GM12872 (cell line): ENCODE results near the gene SPATA33.

Source experiments
- TF ChIP-seq, protein P1 (sequence below): IDR thresholded peaks from 3 replicates; pipeline ENCODE4 v1.5.1; 2011; ENCODE audit warnings: low read depth, mild to moderate bottlenecking, low read length, moderate library complexity; ENCODE audit not compliant: insufficient read depth

Gene SPATA33

DNA sequence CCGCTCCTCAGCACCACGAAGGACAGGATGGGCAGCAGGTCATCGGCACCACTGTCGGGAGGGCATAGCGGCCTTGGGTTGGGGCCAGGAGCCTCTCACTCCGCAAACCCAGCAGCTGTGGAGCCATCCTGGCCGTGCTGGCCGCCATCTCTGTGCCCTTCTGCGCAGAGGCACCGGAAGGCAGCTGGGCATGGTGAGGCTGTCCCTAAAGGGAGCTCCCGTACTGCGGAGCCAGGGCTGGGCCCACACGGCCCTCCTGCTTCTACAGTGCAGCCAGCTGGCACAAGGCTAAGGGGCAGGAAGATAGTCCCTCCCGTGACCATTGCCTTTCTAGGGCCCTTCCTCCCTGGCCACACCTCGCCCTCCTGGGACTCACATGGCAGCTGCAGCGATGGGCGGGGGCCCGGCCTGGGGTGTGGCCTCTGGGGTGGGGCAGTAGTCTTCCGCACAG, 50.9 kb downstream of the SPATA33 start:
- TF ChIP-seq, protein P1, sequence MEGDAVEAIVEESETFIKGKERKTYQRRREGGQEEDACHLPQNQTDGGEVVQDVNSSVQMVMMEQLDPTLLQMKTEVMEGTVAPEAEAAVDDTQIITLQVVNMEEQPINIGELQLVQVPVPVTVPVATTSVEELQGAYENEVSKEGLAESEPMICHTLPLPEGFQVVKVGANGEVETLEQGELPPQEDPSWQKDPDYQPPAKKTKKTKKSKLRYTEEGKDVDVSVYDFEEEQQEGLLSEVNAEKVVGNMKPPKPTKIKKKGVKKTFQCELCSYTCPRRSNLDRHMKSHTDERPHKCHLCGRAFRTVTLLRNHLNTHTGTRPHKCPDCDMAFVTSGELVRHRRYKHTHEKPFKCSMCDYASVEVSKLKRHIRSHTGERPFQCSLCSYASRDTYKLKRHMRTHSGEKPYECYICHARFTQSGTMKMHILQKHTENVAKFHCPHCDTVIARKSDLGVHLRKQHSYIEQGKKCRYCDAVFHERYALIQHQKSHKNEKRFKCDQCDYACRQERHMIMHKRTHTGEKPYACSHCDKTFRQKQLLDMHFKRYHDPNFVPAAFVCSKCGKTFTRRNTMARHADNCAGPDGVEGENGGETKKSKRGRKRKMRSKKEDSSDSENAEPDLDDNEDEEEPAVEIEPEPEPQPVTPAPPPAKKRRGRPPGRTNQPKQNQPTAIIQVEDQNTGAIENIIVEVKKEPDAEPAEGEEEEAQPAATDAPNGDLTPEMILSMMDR = no peak

DNA sequence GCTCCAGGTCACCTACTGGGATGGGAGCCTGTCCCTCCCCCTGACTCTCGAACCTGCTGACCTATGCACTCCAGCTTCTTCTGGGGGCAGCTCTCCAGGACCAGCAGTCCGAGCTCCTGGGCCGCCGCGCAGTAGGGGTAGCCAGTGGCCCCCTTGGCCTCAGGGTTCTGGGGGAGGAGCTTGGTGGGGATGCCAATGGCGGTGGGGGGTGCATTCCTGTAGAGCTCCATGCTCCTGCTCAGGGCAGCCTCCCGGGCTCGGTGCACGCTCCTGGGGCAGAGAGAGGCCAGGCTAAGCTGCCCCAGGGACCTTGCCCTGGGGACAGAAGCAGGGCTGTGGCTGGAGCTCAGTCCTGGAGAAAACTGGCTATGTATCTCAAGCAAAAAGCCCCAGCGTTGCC, 51.5 kb downstream of the SPATA33 start:
- TF ChIP-seq, protein P1 = no peak

DNA sequence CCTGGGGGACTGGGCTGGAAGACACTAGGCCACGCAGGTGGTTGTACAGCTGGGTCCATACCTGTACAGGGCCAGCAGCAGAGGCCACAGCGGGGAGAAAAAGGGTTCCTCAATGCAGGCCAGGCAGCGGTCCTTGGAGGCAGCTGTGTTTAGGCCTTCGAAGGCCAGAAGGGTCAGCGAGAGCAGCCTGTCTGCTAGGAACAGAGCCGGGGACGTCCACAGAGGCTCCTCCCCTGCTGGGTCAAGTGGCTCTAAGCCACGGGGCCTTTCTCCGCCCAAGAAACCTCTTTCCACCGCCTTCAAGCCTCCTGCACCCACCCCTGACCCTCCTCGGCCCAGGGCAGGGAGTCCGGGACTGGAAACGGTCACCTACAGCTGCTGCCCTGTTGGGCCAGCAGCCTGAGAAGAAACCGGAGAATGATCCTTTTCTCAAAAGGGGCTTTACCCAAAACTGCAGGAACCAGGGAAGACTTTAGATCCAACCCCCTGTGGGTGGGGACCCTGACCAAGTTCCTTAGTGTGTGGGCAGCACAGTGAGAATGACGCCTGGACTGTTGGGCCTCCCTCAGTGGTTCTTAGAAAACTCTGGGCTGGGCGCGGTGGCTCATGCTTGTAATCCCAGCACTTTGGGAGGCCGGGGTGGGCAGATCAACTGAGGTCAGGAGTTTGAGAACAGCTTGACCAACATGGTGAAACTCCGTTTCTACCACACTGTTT, 52.2 kb downstream of the SPATA33 start:
- TF ChIP-seq, protein P1 = no peak

DNA sequence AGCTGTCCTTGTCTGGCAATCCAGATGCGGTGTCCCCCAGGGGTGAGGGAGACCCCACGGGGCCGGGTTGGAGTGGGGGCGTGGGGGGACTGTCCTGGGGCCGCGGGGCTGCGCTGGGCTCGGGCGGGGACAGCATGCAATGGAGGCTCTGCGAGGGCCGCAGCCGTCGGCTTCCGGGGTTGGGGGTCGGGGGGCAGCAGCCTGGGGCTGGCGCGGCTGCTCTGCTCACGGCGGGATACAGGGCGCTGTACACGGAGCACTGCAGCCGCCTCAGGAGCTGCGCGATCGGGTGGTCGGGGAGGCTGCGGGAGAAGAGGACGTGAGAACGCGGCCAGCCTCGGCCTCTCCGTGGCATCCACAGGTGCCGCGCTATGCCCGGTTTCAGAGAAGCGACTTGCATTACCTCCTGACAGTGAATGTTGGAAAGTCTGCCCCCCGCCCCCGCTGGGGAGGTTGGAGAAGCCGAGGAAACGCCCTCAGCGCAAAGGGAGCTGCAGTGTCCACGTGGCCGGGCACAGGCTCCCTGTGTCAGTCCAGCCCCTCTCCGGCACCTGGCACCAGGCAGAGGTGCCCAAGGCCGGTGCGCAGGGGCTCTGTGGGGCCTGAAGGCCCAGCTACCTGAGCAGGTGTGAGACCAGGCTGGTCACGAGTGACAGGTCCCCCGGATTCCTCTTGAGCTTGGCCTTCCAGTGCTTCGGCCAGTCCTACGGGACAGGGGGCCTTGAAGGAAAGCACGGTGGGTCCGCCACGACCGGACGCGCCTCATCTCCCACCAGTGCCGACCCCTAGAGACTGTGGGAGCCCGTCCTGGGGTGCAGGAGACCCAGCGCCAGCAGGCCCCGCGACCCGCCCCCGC, 53.3 kb downstream of the SPATA33 start:
- TF ChIP-seq, protein P1 = no peak

DNA sequence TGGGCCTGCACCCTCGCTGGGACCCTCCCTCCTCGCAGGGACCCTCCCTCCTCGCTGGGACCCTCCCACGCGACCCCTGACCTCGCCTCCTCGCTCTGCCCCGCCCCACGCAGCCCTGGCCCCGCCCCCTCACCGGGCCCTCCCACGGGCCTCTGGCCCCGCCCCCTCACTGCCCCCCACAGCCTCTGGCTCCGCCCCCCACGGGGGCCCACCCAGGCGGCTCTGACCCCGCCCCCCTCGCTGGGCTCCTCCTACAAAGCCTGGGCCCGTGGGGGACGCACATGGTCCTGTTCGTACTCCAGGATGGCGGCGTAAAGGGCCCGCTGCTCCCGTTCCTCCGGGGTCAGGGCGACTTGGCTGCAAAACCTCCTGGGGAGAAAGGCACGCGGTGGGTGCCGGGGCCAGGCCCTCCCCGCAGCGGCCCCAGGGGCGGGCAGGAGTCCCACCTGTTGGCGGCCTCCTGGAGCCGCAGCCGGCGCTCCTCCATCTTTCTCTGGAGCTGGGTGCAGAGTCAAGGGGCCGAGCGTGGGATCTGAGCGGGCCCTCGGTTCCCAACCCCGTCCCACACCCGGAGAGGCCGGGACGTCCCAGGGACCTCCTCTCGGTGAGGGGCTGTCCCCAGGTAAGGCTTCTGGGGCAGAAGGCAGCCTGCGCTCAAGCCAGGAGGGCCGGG, 54.1 kb downstream of the SPATA33 start:
- TF ChIP-seq, protein P1 = no peak

DNA sequence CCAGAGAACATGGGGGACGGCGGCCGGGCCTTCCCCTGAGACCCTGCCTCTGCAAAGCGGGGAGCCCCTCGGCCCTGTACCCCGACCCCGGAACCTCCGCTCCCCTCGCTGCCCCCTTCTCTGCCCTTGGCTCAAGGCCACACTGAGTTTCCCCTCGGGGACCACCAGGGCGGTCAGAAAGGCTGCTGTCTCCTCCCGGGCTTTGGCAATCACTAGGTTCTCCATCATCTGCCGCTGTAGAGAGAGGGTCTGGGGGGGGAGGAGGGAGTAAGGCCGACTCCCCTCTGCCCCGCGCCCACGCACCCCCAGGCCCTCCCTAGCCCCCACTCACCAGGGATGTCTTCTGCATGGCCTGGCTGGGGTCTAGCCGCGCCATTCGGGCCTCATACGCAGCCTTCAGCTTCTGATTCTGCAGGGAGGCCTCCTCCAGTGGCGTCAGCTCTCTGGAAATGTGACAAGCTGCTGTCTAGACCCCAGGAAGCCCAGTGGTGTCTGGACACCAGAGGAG, 54.7 kb downstream of the SPATA33 start:
- TF ChIP-seq, protein P1 = no peak

DNA sequence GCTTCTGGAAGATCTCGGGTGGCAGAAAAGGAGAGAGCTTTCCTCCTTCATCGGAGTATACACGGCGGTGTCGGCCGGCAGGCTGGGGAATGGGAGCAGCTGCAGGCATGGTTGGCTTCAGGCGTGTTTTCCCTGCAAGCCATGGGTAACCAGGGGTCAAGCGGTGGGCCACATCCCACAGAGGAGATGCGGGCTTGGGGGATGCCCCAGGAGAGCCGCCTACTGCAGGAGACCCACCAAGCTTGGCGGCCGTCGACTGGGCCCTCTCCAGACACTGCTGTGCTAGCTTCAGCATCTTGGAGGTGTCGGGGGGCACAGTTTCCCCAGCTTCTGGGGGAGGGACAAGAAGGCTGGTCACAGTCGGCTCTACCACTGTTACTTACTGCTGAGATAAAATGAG, 58.9 kb downstream of the SPATA33 start:
- TF ChIP-seq, protein P1 = no peak
